H1 (cell line): ENCODE measurements around the gene ZNFX1. TPM values are rescaled to one million over a fixed set of nuclear protein-coding genes. Genes with fewer than 3 reads are reported as not detected.

ENCODE experiments used
- CTCF ChIA-PET: fragments of 300-600 bp; sonication (Branson Sonifier 250); formaldehyde crosslinking; loops from one replicate; lab custom pipeline; 2021; ENCODE audit not compliant: partially characterized antibody; lab: Charles Lee
- POLR2A ChIA-PET: fragments of 300-600 bp; sonication (Branson Sonifier 250); formaldehyde crosslinking; loops from one replicate; lab custom pipeline; 2021; ENCODE audit warnings: inconsistent platforms; ENCODE audit not compliant: partially characterized antibody; lab: Charles Lee
- DNase-seq, 2 experiments: peaks; one replicate each; pipeline versions ENCODE4 v3.0.0 to v3.0.0-alpha.2; 2010 to 2022; ENCODE audit warnings: low spot score in 2 of 2, low read depth in 1 of 2, mixed read lengths in 1 of 2
- FAIRE-seq: peaks from 2 replicates; lab custom pipeline; 2011; peaks lifted over from hg19 to GRCh38; lab: Jason Lieb, UNC
- H2AFZ ChIP-seq: 2 replicates; pipeline ENCODE4 v1.8.1; 2012; ENCODE audit warnings: low read length, inconsistent platforms
- H2AK5ac ChIP-seq: 2 replicates; pipeline ENCODE4 v1.6.1; 2013; ENCODE audit warnings: low read depth, low read length
- H2BK120ac ChIP-seq: replicated peaks from 2 replicates; pipeline ENCODE3; 2013; ENCODE audit warnings: low read depth, low read length, inconsistent platforms
- H2BK12ac ChIP-seq: 2 replicates; pipeline ENCODE4 v1.6.1; 2013; ENCODE audit warnings: low read depth, low read length
- H2BK15ac ChIP-seq: 2 replicates; pipeline ENCODE4 v1.6.1; 2013; ENCODE audit warnings: low read length
- H2BK20ac ChIP-seq: 2 replicates; pipeline ENCODE4 v1.6.1; 2013; ENCODE audit warnings: low read length
- H2BK5ac ChIP-seq: 2 replicates; pipeline ENCODE4 v1.6.1; 2013; ENCODE audit warnings: low read depth, low read length
- H3K14ac ChIP-seq: 2 replicates; pipeline ENCODE4 v1.6.1; 2013; ENCODE audit warnings: inconsistent platforms; ENCODE audit not compliant: insufficient read length
- H3K18ac ChIP-seq: 2 replicates; pipeline ENCODE4 v1.6.1; 2013; ENCODE audit warnings: low read length; ENCODE audit errors: extremely low read depth
- H3K23ac ChIP-seq: 2 replicates; pipeline ENCODE4 v1.6.1; 2013; ENCODE audit warnings: inconsistent platforms; ENCODE audit not compliant: insufficient read length
- H3K23me2 ChIP-seq: 2 replicates; pipeline ENCODE4 v1.6.1; 2013; ENCODE audit warnings: low read depth, low read length
- H3K27ac ChIP-seq: 2 replicates; pipeline ENCODE4 v1.6.1; 2011; ENCODE audit warnings: low read depth, low read length, inconsistent platforms
- H3K27me3 ChIP-seq, 4 experiments: replicated peaks in 1 of 4; 1 replicate in 1 of 4; 2 replicates in 3 of 4; pipeline versions ENCODE4 v1.6.1 to v1.8.1; 2011 to 2013; ENCODE audit warnings: low read length in 3 of 4, mild to moderate bottlenecking in 3 of 4, inconsistent platforms in 2 of 4, mixed read lengths in 2 of 4, moderate library complexity in 1 of 4; ENCODE audit not compliant: control insufficient read depth in 3 of 4, insufficient read depth in 3 of 4; ENCODE audit errors: extremely low read depth in 1 of 4
- H3K36me3 ChIP-seq, 4 experiments: 2 replicates each; pipeline versions ENCODE4 v1.6.1 to v1.8.1; 2011 to 2013; ENCODE audit warnings: mild to moderate bottlenecking in 4 of 4, low read length in 3 of 4, moderate library complexity in 2 of 4, control low read depth in 1 of 4, inconsistent platforms in 1 of 4; ENCODE audit not compliant: insufficient read depth in 4 of 4, control insufficient read depth in 2 of 4
- H3K4ac ChIP-seq: replicated peaks from 2 replicates; pipeline ENCODE3; 2013; ENCODE audit warnings: low read length, low read depth, mixed read lengths, inconsistent platforms; ENCODE audit not compliant: insufficient read length
- H3K4me1 ChIP-seq, 4 experiments: replicated peaks in 1 of 4; 1 replicate in 1 of 4; 2 replicates in 3 of 4; pipeline versions ENCODE4 v1.6.1 to v1.8.1; 2011 to 2013; ENCODE audit warnings: low read length in 3 of 4, inconsistent platforms in 2 of 4, mixed read lengths in 1 of 4; ENCODE audit not compliant: insufficient read depth in 4 of 4, control insufficient read depth in 3 of 4
- H3K4me2 ChIP-seq, 2 experiments: 2 replicates each; pipeline versions ENCODE4 v1.6.1 to v1.8.1; 2011 to 2013; ENCODE audit warnings: low read depth in 2 of 2, low read length in 2 of 2, control low read depth in 1 of 2, inconsistent platforms in 1 of 2, mild to moderate bottlenecking in 1 of 2; ENCODE audit not compliant: insufficient read depth in 1 of 2
- H3K4me3 ChIP-seq, 4 experiments: fragments of 200-600, 300-600 bp in 1 of 4; sonication (generic), shearing (Covaris generic), sonication (Bioruptor Twin) in 1 of 4; 2 replicates each; pipeline versions ENCODE4 v1.5.1 to v1.8.1; 2011 to 2016; ENCODE audit warnings: low read length in 4 of 4, low read depth in 3 of 4, control low read depth in 2 of 4, inconsistent platforms in 2 of 4, mild to moderate bottlenecking in 2 of 4, mixed read lengths in 1 of 4, moderate library complexity in 1 of 4; ENCODE audit not compliant: insufficient read depth in 2 of 4; ENCODE audit errors: extremely low read depth in 1 of 4
- H3K56ac ChIP-seq: replicated peaks from 2 replicates; pipeline ENCODE3; 2013; ENCODE audit warnings: low read depth, mild to moderate bottlenecking, mixed read lengths, low read length, inconsistent platforms; ENCODE audit not compliant: insufficient read length
- H3K79me1 ChIP-seq: 2 replicates; pipeline ENCODE4 v1.6.1; 2013; ENCODE audit warnings: low read depth, low read length, control low read depth
- H3K79me2 ChIP-seq, 2 experiments: 2 replicates each; pipeline versions ENCODE4 v1.6.1 to v1.8.1; 2012 to 2013; ENCODE audit warnings: low read length in 2 of 2, mild to moderate bottlenecking in 2 of 2, inconsistent platforms in 1 of 2; ENCODE audit not compliant: insufficient read depth in 2 of 2, control insufficient read depth in 1 of 2
- H3K9ac ChIP-seq, 4 experiments: replicated peaks in 1 of 4; 1 replicate in 1 of 4; 2 replicates in 3 of 4; pipeline versions ENCODE4 v1.6.1 to v1.8.1; 2011 to 2013; ENCODE audit warnings: low read depth in 3 of 4, low read length in 3 of 4, control low read depth in 2 of 4, mild to moderate bottlenecking in 2 of 4, moderate library complexity in 2 of 4, inconsistent platforms in 1 of 4; ENCODE audit errors: extremely low read depth in 1 of 4
- H3K9me3 ChIP-seq, 2 experiments: 2 replicates each; pipeline versions ENCODE4 v1.6.1 to v1.8.1; 2012 to 2013; ENCODE audit warnings: mild to moderate bottlenecking in 2 of 2, moderate library complexity in 2 of 2, control low read depth in 1 of 2, inconsistent platforms in 1 of 2, low read depth in 1 of 2, low read length in 1 of 2, mixed read lengths in 1 of 2; ENCODE audit not compliant: insufficient read depth in 2 of 2
- H4K20me1 ChIP-seq, 2 experiments: replicated peaks in 1 of 2; 2 replicates each; pipeline versions ENCODE3 to v1.8.1; 2011 to 2013; ENCODE audit warnings: inconsistent platforms in 2 of 2, low read length in 2 of 2, mild to moderate bottlenecking in 1 of 2; ENCODE audit not compliant: insufficient read depth in 2 of 2, control insufficient read depth in 1 of 2
- H4K5ac ChIP-seq: 2 replicates; pipeline ENCODE4 v1.6.1; 2013; ENCODE audit warnings: low read length, low read depth, mixed read lengths, inconsistent platforms; ENCODE audit not compliant: insufficient read length
- H4K8ac ChIP-seq: 2 replicates; pipeline ENCODE4 v1.8.0; 2013; ENCODE audit warnings: mild to moderate bottlenecking, moderate library complexity, low read length, inconsistent platforms; ENCODE audit not compliant: insufficient read depth; ENCODE audit errors: extremely low read depth
- H4K91ac ChIP-seq: replicated peaks from 2 replicates; pipeline ENCODE3; 2013; ENCODE audit warnings: low read length, mixed read lengths, inconsistent platforms; ENCODE audit not compliant: insufficient read length
- SAP30 ChIP-seq: fragments of 300-600 bp; sonication (generic); IDR thresholded peaks from 2 replicates; pipeline ENCODE4 v1.7.1; 2012; ENCODE audit warnings: low read length, moderate library complexity, mild to moderate bottlenecking, inconsistent platforms; ENCODE audit not compliant: insufficient read depth, insufficient replicate concordance
- SIN3A ChIP-seq, 2 experiments: IDR thresholded peaks in 1 of 2; conservative IDR thresholded peaks in 1 of 2; 2 replicates each; pipeline ENCODE4 v1.6.1; 2011 to 2012; ENCODE audit warnings: low read length in 2 of 2, improper control_type of control experiment in 1 of 2, low read depth in 1 of 2, mild to moderate bottlenecking in 1 of 2
- SIX5 ChIP-seq: IDR thresholded peaks from 2 replicates; pipeline ENCODE4 v1.6.1; 2011; ENCODE audit warnings: mild to moderate bottlenecking, low read depth, low read length
- WGBS, 2 experiments: shearing (Covaris generic) in 1 of 2; methylation state at CpG; one replicate each; pipeline versions ENCODE4 v1.1.6 to v1.1.7; 2013 to 2015; ENCODE audit warnings: low lambda C conversion rate in 2 of 2, mixed read lengths in 2 of 2, inconsistent platforms in 1 of 2, low coverage in 1 of 2, missing lambda C conversion rate in 1 of 2; ENCODE audit not compliant: insufficient replicate concordance in 2 of 2, insufficient coverage in 1 of 2, insufficient read length in 1 of 2; ENCODE audit errors: extremely low coverage in 1 of 2, missing lambda C conversion rate in 1 of 2; 5-methylcytosine and 5-hydroxymethylcytosine counted together
- polyA plus RNA-seq, 7 experiments: library from polyadenylated mRNA; depleted of rRNA in 3 of 7; stranded (reverse) in 5 of 7; unstranded in 2 of 7; fragments of >200 nt in 5 of 7; fragments of 200-250 nt in 2 of 7; gene quantifications; 1 replicate in 5 of 7; 2 replicates in 1 of 7; 4 replicates in 1 of 7; pipeline versions ENCODE4 v1.2.1 to v1.2.3, GENCODE V29; 2011 to 2013; ENCODE audit warnings: missing spikeins in 2 of 7, mixed read lengths in 2 of 7
- total RNA-seq: library from RNA; stranded (reverse); fragmentation: NEBNext Ultra II Directional; extraction: Animal tissue kit (Norgen Biotek cat#: 25700); gene quantifications from 2 replicates; pipeline ENCODE4 v1.2.1, GENCODE V29; 2021

The ZNFX1 gene
- total and polyA plus RNA-seq, 2 of the 8 experiments (the other 6 are each of a cell fraction or from before 2014, with no cell fraction given): 3.1 to 11.3 TPM

DNA sequence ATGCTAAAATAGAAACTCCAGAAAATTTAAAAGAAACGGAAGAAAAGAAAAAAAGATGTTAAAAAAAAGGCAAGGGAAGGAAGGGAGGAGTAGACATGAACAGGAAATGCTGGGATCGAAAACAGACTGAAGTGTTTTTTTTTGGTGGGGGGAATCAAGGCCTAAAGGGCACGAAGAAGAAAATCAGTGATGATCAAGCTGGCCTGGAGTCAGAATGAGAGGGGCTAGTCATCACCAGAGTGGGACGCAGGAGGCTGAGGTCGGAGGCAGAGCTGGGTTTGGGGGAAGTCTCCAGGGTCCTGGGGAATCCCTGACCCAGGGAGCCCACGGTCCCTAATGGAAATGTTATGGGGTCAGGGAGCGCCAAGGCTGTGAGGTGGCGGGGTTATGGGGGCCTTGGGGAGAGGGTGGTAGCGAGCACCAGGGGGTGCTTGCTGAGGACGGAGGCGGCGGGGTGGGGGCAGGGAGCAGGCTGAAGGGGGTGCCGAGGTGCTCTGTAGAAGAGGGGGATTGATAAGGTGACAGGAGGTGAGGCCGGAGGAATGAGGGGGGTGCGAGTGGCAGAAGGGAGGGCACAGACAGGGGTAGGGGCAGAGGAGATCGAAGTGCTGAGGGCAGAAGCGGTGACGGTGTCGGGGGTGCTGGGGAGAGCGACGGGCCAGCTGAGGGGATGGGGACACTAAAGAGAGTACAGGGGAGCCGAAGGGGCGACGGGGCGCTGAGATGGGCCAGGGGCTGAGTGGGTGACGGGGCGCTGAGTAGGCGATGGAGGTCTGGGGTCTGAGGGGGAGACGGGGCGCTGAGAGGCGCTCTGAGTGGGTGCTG, 684 bp downstream of the ZNFX1 start:
- H2BK120ac ChIP-seq: no peak overlapping the region
- WGBS, 2 experiments: 9% methylated on average over 13 of the region's 31 CpGs; no CpG with 5 or more reads in 1 of the 2 experiments
- ChIA-PET POLR2A (interaction anchor here (0.6 to 18.5 kb wide), 35 partner anchors 8 to 938 kb away, joined by 3 to 1132 read pairs (median 3); partner anchors contain the start of genes CSE1L and DDX27), CTCF (interaction anchor here (0.8 to 1.8 kb wide), 4 partner anchors 31 to 46 kb away, joined by 3 to 8 read pairs (median 5); no protein-coding TSS in a partner anchor)
- H3K9ac ChIP-seq: peak overlapping the region in 2 of 4 experiments; percentile 10 to 22; a peak in 4 of 7 replicates
- peak overlapping the region; percentile 19; the same call in 1 of the 2 replicates for H2BK5ac ChIP-seq
- peaks cover 23% of the 10 kb centered on the region for H3K23me2 ChIP-seq
- H3K79me1 ChIP-seq: peaks cover 3% of the 10 kb centered on the region
- DNase-seq (no peak), FAIRE-seq (no peak)
- H4K91ac ChIP-seq: peak overlapping the region; percentile 34
- no peak for TF ChIP-seq SIX5
- TF ChIP-seq SIN3A (conservative IDR thresholded peaks at IDR 0.05 in 1 of 2, IDR thresholded peaks at IDR 0.05 in 1 of 2; ENCODE audit: low read depth in 1 of 2, low read length in 2 of 2): peak in 1 of 2 experiments; percentile 48; a peak in 1 of 4 replicates
- TF ChIP-seq SAP30: peak; percentile 64
- no peak overlapping the region for H3K18ac ChIP-seq
- H3K4me2 ChIP-seq: peak overlapping the region; percentile 89 to 97
- H3K4me3 ChIP-seq: peak overlapping the region; percentile 73 to 97 (median 92)
- H3K9me3 ChIP-seq: no peaks in the 10 kb centered on the region
- peaks cover 31 to 52% (median 41%) of the 10 kb centered on the region in 4 experiments for H3K36me3 ChIP-seq
- no peak overlapping the region for H3K23ac ChIP-seq
- peaks cover 33 to 61% of the 10 kb centered on the region in 2 experiments for H3K79me2 ChIP-seq
- H3K27me3 ChIP-seq: peaks cover 0 to 1% (median 0%) of the 10 kb centered on the region in 4 experiments; a peak in 1 of 7 replicates
- H3K4ac ChIP-seq: no peak overlapping the region
- H4K5ac ChIP-seq: no peak overlapping the region
- H2BK12ac ChIP-seq: no peak overlapping the region
- H4K20me1 ChIP-seq: peaks cover 21 to 28% of the 10 kb centered on the region in 2 experiments
- H2AK5ac ChIP-seq: no peak overlapping the region
- peak overlapping the region; percentile 33 for H3K56ac ChIP-seq
- no peak overlapping the region for H3K27ac ChIP-seq
- H2AFZ ChIP-seq: no peak overlapping the region
- no peak overlapping the region for H2BK15ac ChIP-seq
- peaks cover 0 to 2% (median 2%) of the 10 kb centered on the region in 4 experiments; a peak in 2 of 7 replicates for H3K4me1 ChIP-seq
- H4K8ac ChIP-seq: no peak overlapping the region
- no peak overlapping the region for H3K14ac ChIP-seq
- no peak overlapping the region for H2BK20ac ChIP-seq
